Measurements from ENCODE around the gene TMEM59L.

DNA sequence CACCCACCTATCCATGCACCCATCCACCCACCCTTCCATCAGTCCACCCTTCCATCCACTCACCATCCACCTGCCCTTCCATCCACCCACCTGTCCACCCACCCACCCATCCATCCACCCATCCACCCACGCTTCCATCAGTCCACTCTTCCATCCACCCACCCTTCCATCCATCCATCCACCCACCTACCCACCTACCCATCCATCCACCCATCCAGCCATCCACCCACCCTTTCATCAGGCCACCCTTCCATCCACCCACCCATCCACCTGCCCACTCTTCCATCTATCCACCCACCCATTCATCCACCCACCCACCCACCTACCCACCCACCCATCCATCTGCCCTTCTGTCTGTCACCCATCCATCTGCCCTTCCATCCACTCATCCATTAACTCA lies 41.2 kb downstream of the TMEM59L start:
- TF ChIP-seq POLR2A (IDR thresholded peaks at IDR 0.05) (no peak), EP300 (IDR thresholded peaks at IDR 0.05) (no peak)
- TF ChIP-seq, protein P1, sequence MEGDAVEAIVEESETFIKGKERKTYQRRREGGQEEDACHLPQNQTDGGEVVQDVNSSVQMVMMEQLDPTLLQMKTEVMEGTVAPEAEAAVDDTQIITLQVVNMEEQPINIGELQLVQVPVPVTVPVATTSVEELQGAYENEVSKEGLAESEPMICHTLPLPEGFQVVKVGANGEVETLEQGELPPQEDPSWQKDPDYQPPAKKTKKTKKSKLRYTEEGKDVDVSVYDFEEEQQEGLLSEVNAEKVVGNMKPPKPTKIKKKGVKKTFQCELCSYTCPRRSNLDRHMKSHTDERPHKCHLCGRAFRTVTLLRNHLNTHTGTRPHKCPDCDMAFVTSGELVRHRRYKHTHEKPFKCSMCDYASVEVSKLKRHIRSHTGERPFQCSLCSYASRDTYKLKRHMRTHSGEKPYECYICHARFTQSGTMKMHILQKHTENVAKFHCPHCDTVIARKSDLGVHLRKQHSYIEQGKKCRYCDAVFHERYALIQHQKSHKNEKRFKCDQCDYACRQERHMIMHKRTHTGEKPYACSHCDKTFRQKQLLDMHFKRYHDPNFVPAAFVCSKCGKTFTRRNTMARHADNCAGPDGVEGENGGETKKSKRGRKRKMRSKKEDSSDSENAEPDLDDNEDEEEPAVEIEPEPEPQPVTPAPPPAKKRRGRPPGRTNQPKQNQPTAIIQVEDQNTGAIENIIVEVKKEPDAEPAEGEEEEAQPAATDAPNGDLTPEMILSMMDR (IDR thresholded peaks at IDR 0.05), result no peak
